Right lobe of liver (tissue), 4 donors: Measurements from ENCODE around the gene RANBP1.

Experiments
- POLR2A ChIP-seq: fragments of 450-650 bp; IDR thresholded peaks from one replicate; pipeline ENCODE4 v1.6.1; 2017; ENCODE audit warnings: antibody characterized with exemption, mild to moderate bottlenecking
- TF ChIP-seq, protein P1 (sequence below), 4 donors: fragments of 200-600 bp in 3 of 4; fragments of 450-650 bp in 1 of 4; IDR thresholded peaks; one replicate each; pipeline versions ENCODE4 v1.5.1 to v1.8.0; 2016 to 2022; ENCODE audit warnings: antibody characterized with exemption in 4 of 4, mild to moderate bottlenecking in 2 of 4
- donor health status: DM: no; HTN: no; CAD: no.
- donor health status: DM: no; HTN: no; CAD: no.
- donor health status: DM: no; HTN: yes; CAD: no.

DNA sequence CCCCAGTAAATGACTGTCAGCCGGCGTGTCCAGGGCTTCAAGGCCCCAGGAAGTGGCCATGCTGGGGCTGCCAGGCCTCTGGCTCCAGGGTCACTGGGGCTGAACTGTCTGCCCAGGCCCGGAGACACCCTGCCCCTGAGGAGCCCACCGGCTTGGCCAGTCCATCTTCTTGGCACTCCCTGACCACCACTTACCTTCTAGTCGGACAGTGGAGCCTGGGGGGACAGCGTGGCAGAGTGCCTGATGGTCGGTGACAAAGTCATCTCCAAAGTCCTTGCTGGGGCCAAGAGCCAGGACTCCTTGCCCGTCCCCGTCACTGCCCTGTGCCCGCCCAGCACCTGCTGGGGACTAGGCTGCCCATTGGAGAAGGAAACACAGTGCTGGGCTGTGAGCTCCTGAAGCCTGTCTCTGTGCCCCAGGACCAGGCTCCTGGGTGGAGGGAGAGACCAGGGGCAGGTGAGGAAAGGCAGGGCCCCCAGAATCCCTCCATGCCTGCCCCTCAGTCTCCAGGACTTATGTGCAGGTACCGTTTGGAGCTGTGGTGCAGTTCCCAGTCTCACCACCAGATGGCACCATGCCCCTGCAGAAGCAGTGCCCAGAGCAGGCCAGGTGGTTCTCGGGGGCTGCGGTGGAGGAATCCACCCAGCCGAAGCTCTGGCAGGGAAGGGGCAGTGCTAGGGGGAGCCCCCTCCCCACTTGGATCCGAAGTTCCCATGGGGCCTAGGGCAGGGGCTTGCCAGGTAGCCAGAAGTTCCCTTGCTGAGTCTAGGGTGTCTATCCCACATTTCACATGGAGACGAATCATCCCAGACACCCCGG is 40.9 kb downstream of the RANBP1 start:
- TF ChIP-seq, protein P1, sequence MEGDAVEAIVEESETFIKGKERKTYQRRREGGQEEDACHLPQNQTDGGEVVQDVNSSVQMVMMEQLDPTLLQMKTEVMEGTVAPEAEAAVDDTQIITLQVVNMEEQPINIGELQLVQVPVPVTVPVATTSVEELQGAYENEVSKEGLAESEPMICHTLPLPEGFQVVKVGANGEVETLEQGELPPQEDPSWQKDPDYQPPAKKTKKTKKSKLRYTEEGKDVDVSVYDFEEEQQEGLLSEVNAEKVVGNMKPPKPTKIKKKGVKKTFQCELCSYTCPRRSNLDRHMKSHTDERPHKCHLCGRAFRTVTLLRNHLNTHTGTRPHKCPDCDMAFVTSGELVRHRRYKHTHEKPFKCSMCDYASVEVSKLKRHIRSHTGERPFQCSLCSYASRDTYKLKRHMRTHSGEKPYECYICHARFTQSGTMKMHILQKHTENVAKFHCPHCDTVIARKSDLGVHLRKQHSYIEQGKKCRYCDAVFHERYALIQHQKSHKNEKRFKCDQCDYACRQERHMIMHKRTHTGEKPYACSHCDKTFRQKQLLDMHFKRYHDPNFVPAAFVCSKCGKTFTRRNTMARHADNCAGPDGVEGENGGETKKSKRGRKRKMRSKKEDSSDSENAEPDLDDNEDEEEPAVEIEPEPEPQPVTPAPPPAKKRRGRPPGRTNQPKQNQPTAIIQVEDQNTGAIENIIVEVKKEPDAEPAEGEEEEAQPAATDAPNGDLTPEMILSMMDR (IDR thresholded peaks at IDR 0.05), result peak; percentile 97 to 100 (median 98)
- no peak for TF ChIP-seq POLR2A
